A549 (cell line): ENCODE measurements around the gene CTR9. TPM values are rescaled to one million over a fixed set of nuclear protein-coding genes. Genes with fewer than 3 reads are reported as not detected.

Experiments
- ATAC-seq, 2 experiments: fragments of 200-7000 bp in 1 of 2; fragments of >200 bp in 1 of 2; cut with Nextera tagmentation in 1 of 2; cut with Tn5 transposase in 1 of 2; 3 replicates each; pipeline versions ENCODE4 v1.8.0 to v1.9.1; 2018 to 2020; ENCODE audit warnings: mild to moderate bottlenecking in 1 of 2, moderate library complexity in 1 of 2
- CTCF ChIA-PET: fragments of 300-600 bp; sonication (Branson Sonifier 250); formaldehyde crosslinking; extraction: SDS; loops from one replicate; lab custom pipeline; 2021; ENCODE audit warnings: antibody characterized with exemption, inconsistent platforms; lab: Yijun Ruan, JAX
- POLR2A ChIA-PET: fragments of 350-600 bp; formaldehyde crosslinking; extraction: SDS; loops from one replicate; lab custom pipeline; 2021; ENCODE audit warnings: antibody characterized with exemption, inconsistent platforms; lab: Yijun Ruan, JAX
- DNase-seq, 2 experiments: peaks; one replicate each; pipeline versions ENCODE4 v3.0.0 to v3.0.0-alpha.2; 2011 to 2016; ENCODE audit warnings: low read depth in 1 of 2, low spot score in 1 of 2
- FAIRE-seq: peaks from 2 replicates; lab custom pipeline; 2011; peaks lifted over from hg19 to GRCh38; lab: Jason Lieb, UNC
- H3K27ac ChIP-seq, 2 experiments: fragments of >200 bp; sonication (Bioruptor Twin); formaldehyde crosslinking; 3 replicates each; pipeline ENCODE4 v1.5.1; 2016 to 2017
- H3K4me1 ChIP-seq: fragments of >200 bp; sonication (Bioruptor Twin); formaldehyde crosslinking; 3 replicates; pipeline ENCODE4 v1.6.1; 2016
- H3K4me2 ChIP-seq: fragments of >200 bp; sonication (Bioruptor Twin); formaldehyde crosslinking; 3 replicates; pipeline ENCODE4 v1.6.1; 2016
- H3K4me3 ChIP-seq: fragments of >200 bp; sonication (Bioruptor Twin); formaldehyde crosslinking; 3 replicates; pipeline ENCODE4 v1.5.1; 2016
- H3K9me3 ChIP-seq: fragments of >200 bp; sonication (Bioruptor Twin); formaldehyde crosslinking; 3 replicates; pipeline ENCODE4 v1.6.1; 2016
- CBX2 ChIP-seq: fragments of 200-600 bp; sonication (generic); IDR thresholded peaks from 2 replicates; pipeline ENCODE4 v1.6.1; 2016; ENCODE audit warnings: low read depth, mild to moderate bottlenecking, borderline replicate concordance
- CEBPB ChIP-seq, 2 experiments: fragments of >200 bp in 1 of 2; sonication (Bioruptor Twin) in 1 of 2; formaldehyde crosslinking in 1 of 2; IDR thresholded peaks; 2 replicates each; pipeline ENCODE4 v1.6.1; 2012 to 2016
- CHD2 ChIP-seq: fragments of 150-350 bp; IDR thresholded peaks from 2 replicates; pipeline ENCODE4 v1.6.1; 2014; ENCODE audit warnings: low read length; ENCODE audit not compliant: partially characterized antibody
- CHD4 ChIP-seq: fragments of 200-600 bp; sonication (generic); IDR thresholded peaks from 2 replicates; pipeline ENCODE4 v1.6.1; 2016; ENCODE audit warnings: antibody characterized with exemption, mild to moderate bottlenecking, borderline replicate concordance
- EP300 ChIP-seq, 2 experiments: fragments of >200 bp; sonication (Bioruptor Twin); formaldehyde crosslinking; IDR thresholded peaks; 2 replicates in 1 of 2; 3 replicates in 1 of 2; pipeline ENCODE4 v1.6.1; 2016 to 2017
- HDAC2 ChIP-seq: fragments of 200-600 bp; sonication (generic); IDR thresholded peaks from 2 replicates; pipeline ENCODE4 v1.6.1; 2016
- HOXA7 ChIP-seq: fragments of 250-450 bp; sonication (Bioruptor Pico); IDR thresholded peaks from 2 replicates; pipeline ENCODE4 v1.5.0; 2020; ENCODE audit warnings: mild to moderate bottlenecking, moderate library complexity
- JUN ChIP-seq, 2 experiments: fragments of >200 bp; sonication (Bioruptor Twin); formaldehyde crosslinking; IDR thresholded peaks; 2 replicates in 1 of 2; 3 replicates in 1 of 2; pipeline ENCODE4 v1.6.1; 2016 to 2017
- KDM1A ChIP-seq: fragments of 200-600 bp; sonication (generic); IDR thresholded peaks from 2 replicates; pipeline ENCODE4 v1.6.1; 2016; ENCODE audit warnings: low read depth, mild to moderate bottlenecking
- MAFK ChIP-seq: fragments of 450-650 bp; IDR thresholded peaks from 2 replicates; pipeline ENCODE4 v1.6.1; 2014; ENCODE audit not compliant: partially characterized antibody
- MAX ChIP-seq: IDR thresholded peaks from 2 replicates; pipeline ENCODE4 v1.6.1; 2012
- MAZ ChIP-seq: fragments of 150-350 bp; IDR thresholded peaks from 2 replicates; pipeline ENCODE4 v1.6.1; 2014; ENCODE audit warnings: antibody characterized with exemption, low read depth, low read length, borderline replicate concordance
- POLR2AphosphoS2 ChIP-seq: conservative IDR thresholded peaks from 2 replicates; pipeline ENCODE4 v1.6.1; 2012; ENCODE audit warnings: low read length, improper control_type of control experiment, inconsistent platforms
- RARB ChIP-seq: fragments of 250-450 bp; sonication (Bioruptor Pico); IDR thresholded peaks from 2 replicates; pipeline ENCODE4 v1.8.0; 2021; ENCODE audit warnings: mild to moderate bottlenecking, moderate library complexity
- REST ChIP-seq: fragments of 200-600 bp; sonication (generic); IDR thresholded peaks from 2 replicates; pipeline ENCODE4 v1.6.1; 2016; ENCODE audit warnings: antibody characterized with exemption, mild to moderate bottlenecking, moderate library complexity
- RNF2 ChIP-seq: fragments of 200-600 bp; sonication (generic); IDR thresholded peaks from 2 replicates; pipeline ENCODE4 v1.6.1; 2016; ENCODE audit warnings: low read depth, mild to moderate bottlenecking, antibody characterized with exemption, moderate library complexity, borderline replicate concordance
- TFCP2L1 ChIP-seq: fragments of 250-450 bp; sonication (Bioruptor Pico); IDR thresholded peaks from 2 replicates; pipeline ENCODE4 v1.5.0; 2021; ENCODE audit warnings: mild to moderate bottlenecking
- TP53 ChIP-seq: fragments of 250-450 bp; sonication (Bioruptor Pico); IDR thresholded peaks from 2 replicates; pipeline ENCODE4 v1.5.0; 2021; ENCODE audit warnings: mild to moderate bottlenecking, moderate library complexity
- USF2 ChIP-seq: fragments of 450-650 bp; IDR thresholded peaks from 2 replicates; pipeline ENCODE4 v1.6.1; 2014; ENCODE audit warnings: antibody characterized with exemption
- WGBS: methylation state at CpG from one replicate; pipeline ENCODE4 v1.1.6; 2017; ENCODE audit errors: missing lambda C conversion rate; 5-methylcytosine and 5-hydroxymethylcytosine counted together
- polyA plus RNA-seq, 4 experiments: library from polyadenylated mRNA; depleted of rRNA in 3 of 4; stranded (reverse); fragments of >200 nt; fragmentation: RNase III in 1 of 4; extraction: RNeasy Plus Mini Kit Qiagen cat#74134 plus additional on column Dnase treatment in 1 of 4; gene quantifications; 2 replicates in 3 of 4; 3 replicates in 1 of 4; pipeline ENCODE4 v1.2.3, GENCODE V29; 2011 to 2017
- TF ChIP-seq, protein P1 (sequence below): IDR thresholded peaks from 2 replicates; pipeline ENCODE4 v1.6.1; 2012; ENCODE audit warnings: low read depth, borderline replicate concordance

The CTR9 gene
- polyA plus RNA-seq, 2 of the 4 experiments (the other 2 are of a cell fraction): 24.8 to 35.0 TPM

DNA sequence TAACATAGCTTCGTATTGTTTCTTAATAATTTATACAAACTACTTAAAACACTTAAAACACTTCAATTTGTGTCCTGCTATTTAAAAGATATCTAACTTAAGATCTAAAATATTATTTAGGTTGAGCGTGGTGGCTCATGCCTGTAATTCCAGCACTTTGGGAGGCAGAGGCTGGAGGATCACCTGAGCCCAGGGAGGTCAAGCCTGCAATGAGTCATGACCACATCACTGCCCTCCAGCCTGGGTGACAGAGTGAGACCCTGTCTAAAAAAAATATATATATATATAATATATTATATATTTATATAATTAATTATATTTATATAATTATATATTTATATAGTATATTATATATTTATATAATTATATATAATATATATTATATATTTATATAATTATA, 4.2 kb upstream of the CTR9 start:
- no peak for DNase-seq
- Histone ChIP-seq H3K4me3 (no peak overlapping the region), H3K4me1 (no peaks in the 10 kb centered on the region; the same call in 2 of the 3 replicates), H3K27ac (no peak overlapping the region), H3K4me2 (no peak overlapping the region), H3K9me3 (no peaks in the 10 kb centered on the region)
- TF ChIP-seq POLR2AphosphoS2: no peak
- ATAC-seq: no peak
- WGBS: 89% methylated on average over 2 of the region's 2 CpGs
- POLR2A ChIA-PET: no interaction called here
- FAIRE-seq: no peak
- CTCF ChIA-PET: interaction anchor here (1.7 kb wide), 1 partner anchor 10 kb away, joined by 4 read pairs; no protein-coding TSS in a partner anchor

GRCh38 chr11:10747733-10748132, 3.3 kb upstream of the CTR9 start:
- ATAC-seq (no peak), FAIRE-seq (no peak), DNase-seq (no peak)
- no peak for TF ChIP-seq HDAC2
- TF ChIP-seq CEBPB (IDR thresholded peaks at IDR 0.05): 0 out of 4 replicates have a peak, but pooled peaks of 1 of the 2 experiments have one; percentile 12
- ChIA-PET CTCF (interaction anchor here (1.2 to 1.3 kb wide), 2 partner anchors 9 to 23 kb away, joined by 3 read pairs; no protein-coding TSS in a partner anchor), POLR2A (no interaction called here)
- Histone ChIP-seq H3K27ac (no peak overlapping the region), H3K9me3 (no peaks in the 10 kb centered on the region), H3K4me2 (no peak overlapping the region), H3K4me3 (no peak overlapping the region), H3K4me1 (peaks cover 7% of the 10 kb centered on the region; the same call in 1 of the 3 replicates)

DNA sequence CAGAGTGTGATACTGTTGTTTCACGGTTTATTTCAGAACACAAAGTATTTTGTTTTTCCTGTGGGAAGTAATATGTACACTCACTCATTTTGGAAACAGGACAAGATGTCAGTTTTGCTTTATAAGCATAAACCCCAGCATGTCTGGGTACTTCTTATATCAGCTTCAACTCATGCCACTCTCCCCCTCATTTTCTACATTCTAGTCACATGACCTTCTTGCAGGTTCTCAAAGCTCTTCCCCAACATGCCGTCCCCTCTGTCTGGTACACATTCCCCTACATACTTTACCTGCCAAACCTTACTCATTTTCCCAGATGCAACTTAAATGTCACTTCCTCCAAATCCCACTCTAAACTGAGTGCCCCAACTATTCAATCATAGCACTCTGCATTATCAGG, 1.6 kb upstream of the CTR9 start:
- TF ChIP-seq REST: no peak
- no peak for TF ChIP-seq JUN (IDR thresholded peaks at IDR 0.05)
- TF ChIP-seq EP300 (IDR thresholded peaks at IDR 0.05): no peak
- no peak for TF ChIP-seq MAZ
- TF ChIP-seq, protein P1, sequence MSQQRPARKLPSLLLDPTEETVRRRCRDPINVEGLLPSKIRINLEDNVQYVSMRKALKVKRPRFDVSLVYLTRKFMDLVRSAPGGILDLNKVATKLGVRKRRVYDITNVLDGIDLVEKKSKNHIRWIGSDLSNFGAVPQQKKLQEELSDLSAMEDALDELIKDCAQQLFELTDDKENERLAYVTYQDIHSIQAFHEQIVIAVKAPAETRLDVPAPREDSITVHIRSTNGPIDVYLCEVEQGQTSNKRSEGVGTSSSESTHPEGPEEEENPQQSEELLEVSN: no peak
- peak; percentile 5 for TF ChIP-seq MAFK
- Histone ChIP-seq H3K9me3 (no peaks in the 10 kb centered on the region), H3K4me3 (no peak overlapping the region), H3K4me2 (no peak overlapping the region), H3K4me1 (peaks cover 9% of the 10 kb centered on the region; the same call in 1 of the 3 replicates), H3K27ac (no peak overlapping the region)
- WGBS: 67% methylated on average over 2 of the region's 2 CpGs
- ChIA-PET CTCF (no interaction called here), POLR2A (no interaction called here)
- DNase-seq (no peak), FAIRE-seq (no peak), ATAC-seq (no peak)

DNA sequence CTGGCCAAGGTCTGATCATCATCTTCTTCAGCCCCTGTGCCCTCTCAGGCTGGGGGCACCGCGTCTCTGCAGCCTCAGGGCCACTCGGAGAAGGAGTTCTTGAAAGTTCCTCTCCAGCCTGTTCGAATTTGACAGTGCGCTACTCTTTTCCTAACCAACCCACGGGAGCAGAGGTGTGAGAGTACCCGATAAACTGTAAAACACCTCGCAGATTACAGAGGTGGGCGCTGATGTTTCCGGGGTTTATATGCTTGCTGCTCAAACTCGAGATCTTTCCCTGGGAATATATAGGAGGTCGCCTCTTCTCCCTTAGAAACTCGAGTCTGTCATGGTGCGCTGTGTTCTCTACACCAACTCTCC, 515 bp downstream of the CTR9 start:
- DNase-seq (no peak), ATAC-seq (peak; percentile 34 to 39), FAIRE-seq (no peak)
- Histone ChIP-seq H3K27ac (peak overlapping the region; percentile 86 to 92), H3K4me1 (peaks cover 9% of the 10 kb centered on the region; the same call in 1 of the 3 replicates), H3K4me3 (peak overlapping the region; percentile 78), H3K4me2 (peak overlapping the region; percentile 83), H3K9me3 (no peaks in the 10 kb centered on the region)
- TF ChIP-seq TP53 (CRISPR knock-in tag) (no peak), USF2 (no peak), CHD2 (no peak), MAX (no peak), HOXA7 (no peak), TFCP2L1 (CRISPR knock-in tag) (no peak), RNF2 (no peak), CBX2 (no peak), CHD4 (no peak), POLR2AphosphoS2 (no peak), KDM1A (no peak), RARB (no peak)
- POLR2A ChIA-PET: interaction anchor here (0.6 to 1.4 kb wide), 15 partner anchors 8 to 1004 kb away, joined by 3 to 21 read pairs (median 4); partner anchors contain the start of genes ADM, AMPD3, EIF4G2 and GALNT18
- WGBS: 2% methylated on average over 13 of the region's 14 CpGs
- CTCF ChIA-PET: interaction anchor here (0.8 to 1.1 kb wide), 5 partner anchors 12 to 443 kb away, joined by 3 to 4 read pairs (median 3); no protein-coding TSS in a partner anchor
